HEK293 (cell line): ENCODE results near the gene TEX30.

ENCODE experiments used
- CTCF ChIA-PET: fragments of 350-600 bp; formaldehyde crosslinking; extraction: SDS; loops from one replicate; lab custom pipeline; 2021; ENCODE audit warnings: antibody characterized with exemption; lab: Yijun Ruan, JAX
- POLR2A ChIA-PET: fragments of 300-600 bp; formaldehyde crosslinking; extraction: SDS; loops from one replicate; lab custom pipeline; 2020; ENCODE audit warnings: antibody characterized with exemption, inconsistent platforms; lab: Yijun Ruan, JAX
- H3K27ac ChIP-seq: fragments of 200-500 bp; sonication (Bioruptor generic); 2 replicates; pipeline ENCODE4 v1.5.1; 2014; ENCODE audit warnings: low read depth, low read length, control low read depth, inconsistent platforms; ENCODE audit errors: extremely low read depth
- H3K36me3 ChIP-seq, 2 experiments: fragments of 200-500 bp in 1 of 2; sonication (Bioruptor generic) in 1 of 2; 1 replicate in 1 of 2; 2 replicates in 1 of 2; pipeline ENCODE4 v1.5.1; 2014 to 2017; ENCODE audit warnings: inconsistent platforms in 2 of 2, low read length in 2 of 2; ENCODE audit not compliant: control insufficient read depth in 2 of 2, insufficient read depth in 1 of 2
- H3K4me1 ChIP-seq: fragments of 200-500 bp; sonication (Bioruptor generic); 2 replicates; pipeline ENCODE4 v1.5.1; 2014; ENCODE audit warnings: mild to moderate bottlenecking, low read length, inconsistent platforms; ENCODE audit not compliant: control insufficient read depth, insufficient read depth
- H3K4me3 ChIP-seq: 2 replicates; pipeline ENCODE4 v1.5.1; 2011; ENCODE audit warnings: low read depth, mild to moderate bottlenecking, control low read depth, low read length, moderate library complexity
- H3K9me3 ChIP-seq: fragments of 200-500 bp; sonication (Bioruptor generic); 2 replicates; pipeline ENCODE4 v1.5.1; 2014; ENCODE audit warnings: low read depth, low read length, inconsistent platforms; ENCODE audit not compliant: control insufficient read depth, insufficient read depth
- GLIS1 ChIP-seq: fragments of 450-650 bp; formaldehyde crosslinking; IDR thresholded peaks from 2 replicates; pipeline ENCODE4 v1.5.1; 2016; ENCODE audit warnings: missing biosample characterization, missing genetic modification characterization
- HOXA7 ChIP-seq: sonication (generic); formaldehyde crosslinking; IDR thresholded peaks from 2 replicates; pipeline ENCODE4 v1.8.1; 2022; ENCODE audit warnings: missing genetic modification reagents, borderline replicate concordance
- SALL2 ChIP-seq: fragments of 450-650 bp; formaldehyde crosslinking; IDR thresholded peaks from 2 replicates; pipeline ENCODE4 v1.5.0; 2017; ENCODE audit warnings: missing biosample characterization, mild to moderate bottlenecking, missing genetic modification characterization, borderline replicate concordance
- SP7 ChIP-seq: fragments of 450-650 bp; formaldehyde crosslinking; IDR thresholded peaks from 2 replicates; pipeline ENCODE4 v1.5.1; 2016; ENCODE audit warnings: missing biosample characterization, missing genetic modification characterization
- ZIC2 ChIP-seq: fragments of 450-650 bp; formaldehyde crosslinking; IDR thresholded peaks from 2 replicates; pipeline ENCODE4 v1.5.1; 2016; ENCODE audit warnings: missing biosample characterization, missing genetic modification characterization
- ZNF10 ChIP-seq: fragments of 450-650 bp; formaldehyde crosslinking; IDR thresholded peaks from 2 replicates; pipeline ENCODE4 v1.5.1; 2017; ENCODE audit warnings: missing biosample characterization, missing genetic modification characterization
- ZNF184 ChIP-seq: fragments of 450-650 bp; IDR thresholded peaks from 2 replicates; pipeline ENCODE4 v1.5.1; 2018; ENCODE audit warnings: missing biosample characterization, mild to moderate bottlenecking, missing genetic modification characterization
- ZNF214 ChIP-seq: fragments of 450-650 bp; formaldehyde crosslinking; IDR thresholded peaks from 2 replicates; pipeline ENCODE4 v1.5.1; 2017; ENCODE audit warnings: missing biosample characterization, mild to moderate bottlenecking, missing genetic modification characterization, borderline replicate concordance
- ZNF335 ChIP-seq: fragments of 450-650 bp; formaldehyde crosslinking; conservative IDR thresholded peaks from 2 replicates; pipeline ENCODE4 v1.5.1; 2016; ENCODE audit warnings: missing biosample characterization, missing genetic modification characterization
- ZNF521 ChIP-seq: fragments of 450-650 bp; formaldehyde crosslinking; IDR thresholded peaks from 2 replicates; pipeline ENCODE4 v1.5.1; 2017; ENCODE audit warnings: missing biosample characterization, mild to moderate bottlenecking, missing genetic modification characterization
- ZNF549 ChIP-seq: fragments of 450-650 bp; IDR thresholded peaks from 2 replicates; pipeline ENCODE4 v1.5.1; 2018; ENCODE audit warnings: missing biosample characterization, missing genetic modification characterization, mild to moderate bottlenecking, inconsistent platforms, moderate library complexity
- ZNF600 ChIP-seq: fragments of 450-650 bp; formaldehyde crosslinking; IDR thresholded peaks from 2 replicates; pipeline ENCODE4 v1.5.1; 2016; ENCODE audit warnings: missing biosample characterization, missing genetic modification characterization
- ZNF626 ChIP-seq: fragments of 450-650 bp; sonication (Bioruptor Pico); formaldehyde crosslinking; IDR thresholded peaks from 2 replicates; pipeline ENCODE4 v1.5.1; 2018; ENCODE audit warnings: missing biosample characterization, missing genetic modification characterization, inconsistent platforms
- ZNF660 ChIP-seq: fragments of 450-650 bp; IDR thresholded peaks from 2 replicates; pipeline ENCODE4 v1.5.1; 2018; ENCODE audit warnings: missing biosample characterization, mild to moderate bottlenecking, missing genetic modification characterization
- ZNF785 ChIP-seq: fragments of 450-650 bp; formaldehyde crosslinking; IDR thresholded peaks from 2 replicates; pipeline ENCODE4 v1.5.1; 2016; ENCODE audit warnings: missing biosample characterization, missing genetic modification characterization
- ZSCAN16 ChIP-seq: fragments of 450-650 bp; formaldehyde crosslinking; IDR thresholded peaks from 2 replicates; pipeline ENCODE4 v1.5.1; 2016; ENCODE audit warnings: missing biosample characterization, missing genetic modification characterization
- TF ChIP-seq, protein P1 (sequence below): fragments of 450-650 bp; formaldehyde crosslinking; IDR thresholded peaks from 2 replicates; pipeline ENCODE4 v1.5.1; 2016; ENCODE audit warnings: missing biosample characterization, missing genetic modification characterization
- TF ChIP-seq, protein P2 (sequence below): fragments of 450-650 bp; formaldehyde crosslinking; IDR thresholded peaks from 2 replicates; pipeline ENCODE4 v1.5.1; 2016; ENCODE audit warnings: missing biosample characterization, missing genetic modification characterization
- TF ChIP-seq, protein P3 (sequence below): fragments of 450-650 bp; IDR thresholded peaks from 2 replicates; pipeline ENCODE4 v1.5.1; 2018; ENCODE audit warnings: missing biosample characterization, missing genetic modification characterization
- TF ChIP-seq, protein P4 (sequence below): fragments of 450-650 bp; formaldehyde crosslinking; IDR thresholded peaks from 2 replicates; pipeline ENCODE4 v1.5.1; 2017; ENCODE audit warnings: missing biosample characterization, missing genetic modification characterization
- TF ChIP-seq, protein P5 (sequence below): fragments of 450-650 bp; formaldehyde crosslinking; IDR thresholded peaks from 2 replicates; pipeline ENCODE4 v1.5.1; 2016; ENCODE audit warnings: missing biosample characterization, missing genetic modification characterization, low read depth
- TF ChIP-seq, protein P6 (sequence below): fragments of 450-650 bp; formaldehyde crosslinking; IDR thresholded peaks from 2 replicates; pipeline ENCODE4 v1.5.1; 2016; ENCODE audit warnings: missing biosample characterization, missing genetic modification characterization, borderline replicate concordance

Gene TEX30

DNA sequence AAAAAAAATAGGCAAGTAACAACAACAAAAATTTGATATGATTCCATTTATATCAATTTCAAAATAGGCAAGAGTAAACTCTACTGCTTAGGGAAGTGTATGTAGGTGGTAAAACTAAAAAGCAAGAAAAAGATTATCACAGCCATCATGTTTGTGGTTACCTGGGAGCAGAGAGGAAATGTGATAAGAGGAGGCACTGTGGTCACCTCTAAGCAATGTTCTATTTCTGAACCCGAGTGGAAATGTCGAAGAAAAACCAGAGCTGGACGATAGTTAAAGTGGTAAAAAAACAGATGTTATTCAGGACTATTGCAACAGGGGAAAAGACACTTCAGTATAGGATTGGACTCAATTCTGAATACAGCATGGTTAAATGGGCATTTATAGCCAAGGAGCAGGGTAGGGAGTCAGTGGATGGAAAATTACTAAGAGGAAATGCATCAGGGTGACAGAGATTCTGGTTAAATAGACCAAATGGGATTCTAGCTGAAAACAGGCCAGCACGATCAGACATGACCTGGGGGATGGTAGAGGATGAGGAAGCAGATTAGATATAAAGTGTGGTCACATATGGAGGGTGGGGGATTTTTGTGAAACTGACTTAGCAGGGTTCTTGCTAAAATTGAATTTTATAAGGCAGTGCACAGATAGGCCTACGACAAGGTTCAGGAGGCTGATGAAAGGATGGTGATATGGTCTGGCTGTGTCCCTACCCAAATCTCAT, 6.0 kb upstream of the TEX30 start:
- CTCF ChIA-PET = no interaction called here

DNA sequence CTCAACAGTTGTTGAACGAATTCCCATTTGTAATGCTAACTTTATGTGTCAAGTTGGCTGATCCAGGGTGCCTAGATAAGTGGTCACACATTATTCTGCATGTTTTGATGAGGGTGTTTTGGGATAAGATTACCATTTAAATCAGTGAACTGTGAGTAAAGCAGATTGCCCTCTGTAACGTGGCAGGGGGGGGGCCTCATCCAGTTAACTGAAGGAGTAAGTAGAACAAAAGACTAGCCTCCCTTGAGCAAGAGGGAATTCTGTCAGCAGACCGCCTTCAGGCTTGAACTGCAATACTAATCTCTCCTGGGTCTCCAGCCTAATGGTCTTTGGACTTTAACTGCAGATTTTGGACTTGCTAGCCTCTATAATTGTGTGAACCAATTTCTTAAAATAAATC, 4.2 kb upstream of the TEX30 start:
- H3K4me1 ChIP-seq = no peaks in the 10 kb centered on the region
- H3K36me3 ChIP-seq = peaks cover 0 to 6% of the 10 kb centered on the region in 2 experiments; a peak in 1 of 3 replicates
- no peak overlapping the region for H3K4me3 ChIP-seq
- no peak overlapping the region for H3K27ac ChIP-seq
- ChIA-PET CTCF (no interaction called here), POLR2A (no interaction called here)
- TF ChIP-seq GLIS1 = no peak
- no peak for TF ChIP-seq ZNF600 (tag by site-specific recombination)
- no peaks in the 10 kb centered on the region for H3K9me3 ChIP-seq

More for the DNA sequence above, 6.0 kb upstream of the TEX30 start:
- TF ChIP-seq ZNF549 (tag by site-specific recombination) (no peak), ZIC2 (tag by site-specific recombination) (no peak), ZNF521 (tag by site-specific recombination) (no peak), ZNF10 (tag by site-specific recombination) (no peak), ZNF214 (tag by site-specific recombination) (no peak), ZNF626 (tag by site-specific recombination) (no peak), ZSCAN16 (tag by site-specific recombination) (no peak), HOXA7 (no peak)
- TF ChIP-seq, protein P1, sequence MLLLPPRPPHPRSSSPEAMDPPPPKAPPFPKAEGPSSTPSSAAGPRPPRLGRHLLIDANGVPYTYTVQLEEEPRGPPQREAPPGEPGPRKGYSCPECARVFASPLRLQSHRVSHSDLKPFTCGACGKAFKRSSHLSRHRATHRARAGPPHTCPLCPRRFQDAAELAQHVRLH (tag by site-specific recombination) = no peak
- TF ChIP-seq, protein P2, sequence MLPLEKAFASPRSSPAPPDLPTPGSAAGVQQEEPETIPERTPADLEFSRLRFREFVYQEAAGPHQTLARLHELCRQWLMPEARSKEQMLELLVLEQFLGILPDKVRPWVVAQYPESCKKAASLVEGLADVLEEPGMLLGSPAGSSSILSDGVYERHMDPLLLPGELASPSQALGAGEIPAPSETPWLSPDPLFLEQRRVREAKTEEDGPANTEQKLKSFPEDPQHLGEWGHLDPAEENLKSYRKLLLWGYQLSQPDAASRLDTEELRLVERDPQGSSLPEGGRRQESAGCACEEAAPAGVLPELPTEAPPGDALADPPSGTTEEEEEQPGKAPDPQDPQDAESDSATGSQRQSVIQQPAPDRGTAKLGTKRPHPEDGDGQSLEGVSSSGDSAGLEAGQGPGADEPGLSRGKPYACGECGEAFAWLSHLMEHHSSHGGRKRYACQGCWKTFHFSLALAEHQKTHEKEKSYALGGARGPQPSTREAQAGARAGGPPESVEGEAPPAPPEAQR (tag by site-specific recombination) = no peak
- TF ChIP-seq, protein P3, sequence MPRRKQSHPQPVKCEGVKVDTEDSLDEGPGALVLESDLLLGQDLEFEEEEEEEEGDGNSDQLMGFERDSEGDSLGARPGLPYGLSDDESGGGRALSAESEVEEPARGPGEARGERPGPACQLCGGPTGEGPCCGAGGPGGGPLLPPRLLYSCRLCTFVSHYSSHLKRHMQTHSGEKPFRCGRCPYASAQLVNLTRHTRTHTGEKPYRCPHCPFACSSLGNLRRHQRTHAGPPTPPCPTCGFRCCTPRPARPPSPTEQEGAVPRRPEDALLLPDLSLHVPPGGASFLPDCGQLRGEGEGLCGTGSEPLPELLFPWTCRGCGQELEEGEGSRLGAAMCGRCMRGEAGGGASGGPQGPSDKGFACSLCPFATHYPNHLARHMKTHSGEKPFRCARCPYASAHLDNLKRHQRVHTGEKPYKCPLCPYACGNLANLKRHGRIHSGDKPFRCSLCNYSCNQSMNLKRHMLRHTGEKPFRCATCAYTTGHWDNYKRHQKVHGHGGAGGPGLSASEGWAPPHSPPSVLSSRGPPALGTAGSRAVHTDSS (tag by site-specific recombination) = no peak
- Histone ChIP-seq H3K27ac (no peak overlapping the region), H3K9me3 (no peaks in the 10 kb centered on the region), H3K4me1 (no peaks in the 10 kb centered on the region), H3K36me3 (peaks cover 0 to 16% of the 10 kb centered on the region in 2 experiments; a peak in 1 of 3 replicates), H3K4me3 (no peak overlapping the region)
- POLR2A ChIA-PET = no interaction called here

DNA sequence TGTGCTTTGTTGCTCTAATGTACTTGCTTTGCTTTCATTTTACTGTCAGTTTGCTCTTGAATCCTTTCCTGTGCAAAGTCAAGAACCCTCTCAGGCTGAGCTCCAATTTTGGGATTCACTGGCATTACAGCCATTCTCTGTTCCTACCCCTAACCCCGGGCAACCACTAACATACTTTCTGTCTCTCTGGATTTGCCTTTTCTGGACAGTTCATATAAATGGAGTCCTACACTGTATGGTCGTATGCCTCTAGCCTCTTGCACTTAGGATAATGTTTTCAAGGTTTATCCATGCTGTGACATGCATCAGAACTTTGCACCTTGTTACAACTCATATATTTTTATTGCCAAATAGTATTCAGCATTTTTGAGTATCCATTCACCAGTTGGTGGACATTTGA, 2.7 kb upstream of the TEX30 start:
- CTCF ChIA-PET = no interaction called here
- Histone ChIP-seq H3K36me3 (no peaks in the 10 kb centered on the region), H3K27ac (no peak overlapping the region), H3K4me3 (no peak overlapping the region), H3K9me3 (no peaks in the 10 kb centered on the region), H3K4me1 (no peaks in the 10 kb centered on the region)
- POLR2A ChIA-PET = no interaction called here
- TF ChIP-seq ZNF335 = no peak
- TF ChIP-seq ZNF184 = no peak
- no peak for TF ChIP-seq ZNF785 (tag by site-specific recombination)
- TF ChIP-seq SP7 (tag by site-specific recombination) = no peak
- TF ChIP-seq ZNF660 (tag by site-specific recombination) = no peak
- TF ChIP-seq, protein P4, sequence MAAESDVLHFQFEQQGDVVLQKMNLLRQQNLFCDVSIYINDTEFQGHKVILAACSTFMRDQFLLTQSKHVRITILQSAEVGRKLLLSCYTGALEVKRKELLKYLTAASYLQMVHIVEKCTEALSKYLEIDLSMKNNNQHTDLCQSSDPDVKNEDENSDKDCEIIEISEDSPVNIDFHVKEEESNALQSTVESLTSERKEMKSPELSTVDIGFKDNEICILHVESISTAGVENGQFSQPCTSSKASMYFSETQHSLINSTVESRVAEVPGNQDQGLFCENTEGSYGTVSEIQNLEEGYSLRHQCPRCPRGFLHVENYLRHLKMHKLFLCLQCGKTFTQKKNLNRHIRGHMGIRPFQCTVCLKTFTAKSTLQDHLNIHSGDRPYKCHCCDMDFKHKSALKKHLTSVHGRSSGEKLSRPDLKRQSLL (tag by site-specific recombination) = no peak
- TF ChIP-seq SALL2 (tag by site-specific recombination) = no peak
- TF ChIP-seq, protein P5, sequence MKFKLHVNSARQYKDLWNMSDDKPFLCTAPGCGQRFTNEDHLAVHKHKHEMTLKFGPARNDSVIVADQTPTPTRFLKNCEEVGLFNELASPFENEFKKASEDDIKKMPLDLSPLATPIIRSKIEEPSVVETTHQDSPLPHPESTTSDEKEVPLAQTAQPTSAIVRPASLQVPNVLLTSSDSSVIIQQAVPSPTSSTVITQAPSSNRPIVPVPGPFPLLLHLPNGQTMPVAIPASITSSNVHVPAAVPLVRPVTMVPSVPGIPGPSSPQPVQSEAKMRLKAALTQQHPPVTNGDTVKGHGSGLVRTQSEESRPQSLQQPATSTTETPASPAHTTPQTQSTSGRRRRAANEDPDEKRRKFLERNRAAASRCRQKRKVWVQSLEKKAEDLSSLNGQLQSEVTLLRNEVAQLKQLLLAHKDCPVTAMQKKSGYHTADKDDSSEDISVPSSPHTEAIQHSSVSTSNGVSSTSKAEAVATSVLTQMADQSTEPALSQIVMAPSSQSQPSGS (tag by site-specific recombination) = no peak
- TF ChIP-seq, protein P6, sequence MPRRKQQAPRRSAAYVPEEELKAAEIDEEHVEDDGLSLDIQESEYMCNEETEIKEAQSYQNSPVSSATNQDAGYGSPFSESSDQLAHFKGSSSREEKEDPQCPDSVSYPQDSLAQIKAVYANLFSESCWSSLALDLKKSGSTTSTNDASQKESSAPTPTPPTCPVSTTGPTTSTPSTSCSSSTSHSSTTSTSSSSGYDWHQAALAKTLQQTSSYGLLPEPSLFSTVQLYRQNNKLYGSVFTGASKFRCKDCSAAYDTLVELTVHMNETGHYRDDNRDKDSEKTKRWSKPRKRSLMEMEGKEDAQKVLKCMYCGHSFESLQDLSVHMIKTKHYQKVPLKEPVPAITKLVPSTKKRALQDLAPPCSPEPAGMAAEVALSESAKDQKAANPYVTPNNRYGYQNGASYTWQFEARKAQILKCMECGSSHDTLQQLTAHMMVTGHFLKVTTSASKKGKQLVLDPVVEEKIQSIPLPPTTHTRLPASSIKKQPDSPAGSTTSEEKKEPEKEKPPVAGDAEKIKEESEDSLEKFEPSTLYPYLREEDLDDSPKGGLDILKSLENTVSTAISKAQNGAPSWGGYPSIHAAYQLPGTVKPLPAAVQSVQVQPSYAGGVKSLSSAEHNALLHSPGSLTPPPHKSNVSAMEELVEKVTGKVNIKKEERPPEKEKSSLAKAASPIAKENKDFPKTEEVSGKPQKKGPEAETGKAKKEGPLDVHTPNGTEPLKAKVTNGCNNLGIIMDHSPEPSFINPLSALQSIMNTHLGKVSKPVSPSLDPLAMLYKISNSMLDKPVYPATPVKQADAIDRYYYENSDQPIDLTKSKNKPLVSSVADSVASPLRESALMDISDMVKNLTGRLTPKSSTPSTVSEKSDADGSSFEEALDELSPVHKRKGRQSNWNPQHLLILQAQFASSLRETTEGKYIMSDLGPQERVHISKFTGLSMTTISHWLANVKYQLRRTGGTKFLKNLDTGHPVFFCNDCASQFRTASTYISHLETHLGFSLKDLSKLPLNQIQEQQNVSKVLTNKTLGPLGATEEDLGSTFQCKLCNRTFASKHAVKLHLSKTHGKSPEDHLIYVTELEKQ = no peak
